Fibroblast of skin of left quadriceps (primary cell): Measurements from ENCODE around the gene C8B.

ENCODE experiments used
- DNase-seq, 2 experiments: peaks; one replicate each; pipeline ENCODE4 v3.0.0-alpha.2; 2013; ENCODE audit warnings: low read depth in 2 of 2

Gene C8B

GRCh38 chr1:56972976-56973375 lies 7.2 kb upstream of the C8B start:
- DNase-seq: peak; percentile 70 to 77

GRCh38 chr1:56970280-56970679 lies 4.5 kb upstream of the C8B start:
- DNase-seq: no peak

- no peak for DNase-seq
Measured at GRCh38 chr1:56968878-56969495, 3.2 kb upstream of the C8B start.

- DNase-seq: no peak
Measured at GRCh38 chr1:56967900-56968832, 2.4 kb upstream of the C8B start.

- DNase-seq: no peak
Measured at GRCh38 chr1:56967355-56967754, 1.5 kb upstream of the C8B start.

GRCh38 chr1:56966698-56966999 lies 834 bp upstream of the C8B start:
- DNase-seq: no peak

- DNase-seq: no peak
Measured at GRCh38 chr1:56965191-56965590, 624 bp downstream of the C8B start.

GRCh38 chr1:56964349-56965017 lies 1.3 kb downstream of the C8B start:
- no peak for DNase-seq

- no peak for DNase-seq
Measured at GRCh38 chr1:56963667-56964066, 2.1 kb downstream of the C8B start.

- no peak for DNase-seq
Measured at GRCh38 chr1:56961426-56961825, 4.4 kb downstream of the C8B start.

- DNase-seq: no peak
Measured at GRCh38 chr1:56958526-56958925, 7.3 kb downstream of the C8B start.

GRCh38 chr1:56957931-56958330 lies 7.9 kb downstream of the C8B start:
- no peak for DNase-seq

GRCh38 chr1:56954664-56955063 lies 11.2 kb downstream of the C8B start:
- DNase-seq: no peak

GRCh38 chr1:56953386-56953785 lies 12.4 kb downstream of the C8B start:
- no peak for DNase-seq

GRCh38 chr1:56952501-56952900 lies 13.3 kb downstream of the C8B start:
- DNase-seq: no peak

- peak in 1 of 2 experiments; percentile 38 for DNase-seq
Measured at GRCh38 chr1:56948403-56949023, 17.3 kb downstream of the C8B start.

- no peak for DNase-seq
Measured at GRCh38 chr1:56940039-56940438, 25.8 kb downstream of the C8B start.

- no peak for DNase-seq
Measured at GRCh38 chr1:56939209-56939608, 26.6 kb downstream of the C8B start.

- DNase-seq: no peak
Measured at GRCh38 chr1:56938646-56939045, 27.2 kb downstream of the C8B start.

- peak; percentile 90 to 91 for DNase-seq
Measured at GRCh38 chr1:56934430-56935060, 31.3 kb downstream of the C8B start.

GRCh38 chr1:56933606-56934005 lies 32.2 kb downstream of the C8B start:
- DNase-seq: no peak

GRCh38 chr1:56933161-56933560 lies 32.7 kb downstream of the C8B start:
- no peak for DNase-seq
